Caco-2 (cell line): ENCODE results near the gene APIP. TPM values are rescaled to one million over a fixed set of nuclear protein-coding genes. Genes with fewer than 3 reads are reported as not detected.
A peak's percentile ranks its signal among the peaks of the same experiment; 100 is the strongest.

ENCODE experiments used
- BruUV-seq: library from RNA; stranded (reverse); fragments of 400-500 nt; replicated peaks from 2 replicates; lab custom pipeline; 2021; lab: Mats Ljungman, UMichigan
- CTCF ChIA-PET: fragments of 300-600 bp; sonication (Branson Sonifier 250); formaldehyde crosslinking; loops from one replicate; lab custom pipeline; 2022; ENCODE audit warnings: antibody characterized with exemption; lab: Charles Lee
- POLR2A ChIA-PET: fragments of 300-600 bp; sonication (Branson Sonifier 250); formaldehyde crosslinking; loops from one replicate; lab custom pipeline; 2022; ENCODE audit warnings: antibody characterized with exemption; lab: Charles Lee
- DNase-seq, 2 experiments: peaks; one replicate each; pipeline versions ENCODE4 v3.0.0 to v3.0.0-alpha.2; 2020 to 2022
- H3K27me3 ChIP-seq: replicated peaks from 2 replicates; pipeline ENCODE4 v1.6.0; 2011; ENCODE audit warnings: low read length; ENCODE audit not compliant: control insufficient read depth, insufficient read depth
- H3K36me3 ChIP-seq: 2 replicates; pipeline ENCODE4 v1.5.1; 2011; ENCODE audit warnings: low read length; ENCODE audit not compliant: control insufficient read depth, insufficient read depth
- H3K4me1 ChIP-seq: fragments of 250-450 bp; sonication (Bioruptor Pico); 2 replicates; pipeline ENCODE4 v1.5.1; 2020; ENCODE audit warnings: mild to moderate bottlenecking
- H3K4me3 ChIP-seq: 2 replicates; pipeline ENCODE4 v1.5.1; 2011; ENCODE audit warnings: low read depth, mild to moderate bottlenecking, control low read depth, low read length
- H3K9me3 ChIP-seq: fragments of 250-450 bp; sonication (Bioruptor Pico); 2 replicates; pipeline ENCODE4 v1.5.1; 2020; ENCODE audit warnings: mild to moderate bottlenecking, moderate library complexity
- H3K27ac Mint-ChIP-seq: one replicate; pipeline ENCODE4 v1.8.0; 2022; ENCODE audit warnings: mixed read lengths; ENCODE audit not compliant: unreplicated experiment
- H3K27me3 Mint-ChIP-seq: one replicate; pipeline ENCODE4 v1.8.0; 2022; ENCODE audit warnings: mixed read lengths; ENCODE audit not compliant: insufficient read depth, unreplicated experiment
- H3K36me3 Mint-ChIP-seq: one replicate; pipeline ENCODE4 v1.8.0; 2022; ENCODE audit warnings: mild to moderate bottlenecking, mixed read lengths; ENCODE audit not compliant: insufficient read depth, unreplicated experiment
- H3K4me1 Mint-ChIP-seq: one replicate; pipeline ENCODE4 v1.8.0; 2022; ENCODE audit warnings: low read depth, mixed read lengths; ENCODE audit not compliant: unreplicated experiment
- H3K4me3 Mint-ChIP-seq: one replicate; pipeline ENCODE4 v1.8.0; 2022; ENCODE audit warnings: mild to moderate bottlenecking, moderate library complexity, mixed read lengths; ENCODE audit not compliant: unreplicated experiment
- H3K9me3 Mint-ChIP-seq: one replicate; pipeline ENCODE4 v1.8.0; 2022; ENCODE audit warnings: mixed read lengths; ENCODE audit not compliant: unreplicated experiment
- intact Hi-C: fragments of 100-400 bp; cut with micrococcal nuclease; formaldehyde crosslinking; loops from one replicate; pipeline ENCODE4 v1.10.0; 2022; ENCODE audit not compliant: unreplicated experiment
- total RNA-seq: library from RNA; stranded (reverse); gene quantifications from 2 replicates; pipeline ENCODE4 v1.2.3, GENCODE V29; 2022
- TF ChIP-seq, protein P1 (sequence below), 2 experiments: fragments of 200-600 bp in 1 of 2; IDR thresholded peaks; 1 replicate in 1 of 2; 2 replicates in 1 of 2; pipeline versions ENCODE4 v1.5.1 to v1.8.0; 2011 to 2022; ENCODE audit warnings: antibody characterized with exemption in 1 of 2, control low read depth in 1 of 2, inconsistent platforms in 1 of 2, low read depth in 1 of 2, low read length in 1 of 2, mild to moderate bottlenecking in 1 of 2, moderate library complexity in 1 of 2; ENCODE audit not compliant: insufficient read depth in 1 of 2, severe bottlenecking in 1 of 2, unreplicated experiment in 1 of 2

APIP gene
- total RNA-seq, 1 experiment from 2014 or later: 19.8 TPM

DNA sequence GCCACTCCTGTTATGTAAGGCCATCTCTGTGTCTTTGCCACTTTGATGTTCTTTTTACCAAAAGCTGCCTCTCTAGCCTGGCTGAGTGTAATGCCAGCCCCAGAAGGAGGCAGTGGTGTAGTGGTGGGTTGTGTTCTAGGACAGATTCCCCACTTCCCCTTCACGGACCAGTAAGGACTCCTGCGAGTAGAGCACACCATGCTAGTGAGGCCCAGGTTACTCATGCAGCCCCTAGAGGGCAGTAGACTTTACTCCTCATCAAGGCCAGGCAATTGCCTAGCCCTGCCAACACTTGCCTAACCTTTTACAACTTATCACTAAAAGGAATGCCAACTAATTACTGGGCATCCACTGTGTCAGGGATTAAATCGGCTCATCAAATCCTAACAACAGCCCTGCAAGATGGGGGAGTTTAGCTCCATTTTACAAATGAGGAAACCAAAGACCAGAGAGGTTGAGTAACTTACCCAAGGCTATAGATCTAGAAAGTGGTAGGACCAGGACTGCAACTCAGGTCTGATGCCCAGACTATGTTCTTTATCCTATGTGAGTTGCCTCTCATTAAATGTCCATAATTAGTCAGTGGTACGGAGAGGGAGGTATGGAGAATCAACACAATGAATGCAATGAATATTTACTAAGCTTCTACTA lies 75.3 kb downstream of the APIP start:
- no TSS peak for BruUV-seq
- ChIA-PET CTCF (no interaction called here), POLR2A (no interaction called here)
- H3K4me1 Mint-ChIP-seq: no peaks in the 10 kb centered on the region
- H3K36me3 Mint-ChIP-seq: no peaks in the 10 kb centered on the region
- Histone ChIP-seq H3K4me3 (no peak overlapping the region), H3K9me3 (no peaks in the 10 kb centered on the region), H3K36me3 (no peaks in the 10 kb centered on the region), H3K4me1 (no peaks in the 10 kb centered on the region), H3K27me3 (no peaks in the 10 kb centered on the region)
- no peaks in the 10 kb centered on the region for H3K27me3 Mint-ChIP-seq
- TF ChIP-seq, protein P1, sequence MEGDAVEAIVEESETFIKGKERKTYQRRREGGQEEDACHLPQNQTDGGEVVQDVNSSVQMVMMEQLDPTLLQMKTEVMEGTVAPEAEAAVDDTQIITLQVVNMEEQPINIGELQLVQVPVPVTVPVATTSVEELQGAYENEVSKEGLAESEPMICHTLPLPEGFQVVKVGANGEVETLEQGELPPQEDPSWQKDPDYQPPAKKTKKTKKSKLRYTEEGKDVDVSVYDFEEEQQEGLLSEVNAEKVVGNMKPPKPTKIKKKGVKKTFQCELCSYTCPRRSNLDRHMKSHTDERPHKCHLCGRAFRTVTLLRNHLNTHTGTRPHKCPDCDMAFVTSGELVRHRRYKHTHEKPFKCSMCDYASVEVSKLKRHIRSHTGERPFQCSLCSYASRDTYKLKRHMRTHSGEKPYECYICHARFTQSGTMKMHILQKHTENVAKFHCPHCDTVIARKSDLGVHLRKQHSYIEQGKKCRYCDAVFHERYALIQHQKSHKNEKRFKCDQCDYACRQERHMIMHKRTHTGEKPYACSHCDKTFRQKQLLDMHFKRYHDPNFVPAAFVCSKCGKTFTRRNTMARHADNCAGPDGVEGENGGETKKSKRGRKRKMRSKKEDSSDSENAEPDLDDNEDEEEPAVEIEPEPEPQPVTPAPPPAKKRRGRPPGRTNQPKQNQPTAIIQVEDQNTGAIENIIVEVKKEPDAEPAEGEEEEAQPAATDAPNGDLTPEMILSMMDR (IDR thresholded peaks at IDR 0.05; ENCODE audit: insufficient read depth in 1 of 2, low read depth in 1 of 2, low read length in 1 of 2, severe bottlenecking in 1 of 2, unreplicated experiment in 1 of 2): peak; percentile 23 to 29
- intact Hi-C loops: loop anchor here (5.0 kb wide), 1 partner anchor 51 kb away; no protein-coding TSS in a partner anchor
- no peaks in the 10 kb centered on the region for H3K9me3 Mint-ChIP-seq
- peak in 1 of 2 experiments; percentile 33 for DNase-seq
- H3K4me3 Mint-ChIP-seq: no peak overlapping the region
- no peak overlapping the region for H3K27ac Mint-ChIP-seq

DNA sequence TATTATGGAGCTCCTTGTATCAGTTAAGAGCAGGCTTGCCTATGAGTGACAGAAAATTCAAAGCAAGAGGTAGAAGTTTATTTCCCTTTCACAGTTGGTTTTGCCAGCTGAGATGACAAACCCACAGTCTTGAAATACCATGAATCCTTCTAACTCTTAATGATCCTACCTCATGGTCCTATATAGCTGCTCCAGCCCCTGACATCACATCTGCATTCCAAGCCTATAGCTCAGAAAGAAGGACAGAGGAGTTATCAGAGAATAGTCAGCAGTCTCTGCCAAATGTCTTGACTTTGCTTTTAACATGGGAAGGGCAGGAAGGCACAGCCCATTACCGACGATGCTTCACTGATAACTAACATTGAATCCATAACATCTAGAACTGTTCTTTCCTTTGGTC lies 76.2 kb downstream of the APIP start:
- Mint-ChIP-seq H3K4me1 (no peaks in the 10 kb centered on the region), H3K9me3 (no peaks in the 10 kb centered on the region), H3K27me3 (no peaks in the 10 kb centered on the region), H3K27ac (no peak overlapping the region), H3K36me3 (no peaks in the 10 kb centered on the region), H3K4me3 (no peak overlapping the region)
- Histone ChIP-seq H3K27me3 (no peaks in the 10 kb centered on the region), H3K36me3 (no peaks in the 10 kb centered on the region), H3K9me3 (no peaks in the 10 kb centered on the region), H3K4me1 (no peaks in the 10 kb centered on the region), H3K4me3 (no peak overlapping the region)
- TF ChIP-seq, protein P1 (IDR thresholded peaks at IDR 0.05; ENCODE audit: insufficient read depth in 1 of 2, low read depth in 1 of 2, low read length in 1 of 2, severe bottlenecking in 1 of 2, unreplicated experiment in 1 of 2): no peak
- DNase-seq: no peak
- intact Hi-C loops: loop anchor here (5.0 kb wide), 1 partner anchor 52 kb away; no protein-coding TSS in a partner anchor
- ChIA-PET CTCF (no interaction called here), POLR2A (no interaction called here)
- no TSS peak for BruUV-seq

DNA sequence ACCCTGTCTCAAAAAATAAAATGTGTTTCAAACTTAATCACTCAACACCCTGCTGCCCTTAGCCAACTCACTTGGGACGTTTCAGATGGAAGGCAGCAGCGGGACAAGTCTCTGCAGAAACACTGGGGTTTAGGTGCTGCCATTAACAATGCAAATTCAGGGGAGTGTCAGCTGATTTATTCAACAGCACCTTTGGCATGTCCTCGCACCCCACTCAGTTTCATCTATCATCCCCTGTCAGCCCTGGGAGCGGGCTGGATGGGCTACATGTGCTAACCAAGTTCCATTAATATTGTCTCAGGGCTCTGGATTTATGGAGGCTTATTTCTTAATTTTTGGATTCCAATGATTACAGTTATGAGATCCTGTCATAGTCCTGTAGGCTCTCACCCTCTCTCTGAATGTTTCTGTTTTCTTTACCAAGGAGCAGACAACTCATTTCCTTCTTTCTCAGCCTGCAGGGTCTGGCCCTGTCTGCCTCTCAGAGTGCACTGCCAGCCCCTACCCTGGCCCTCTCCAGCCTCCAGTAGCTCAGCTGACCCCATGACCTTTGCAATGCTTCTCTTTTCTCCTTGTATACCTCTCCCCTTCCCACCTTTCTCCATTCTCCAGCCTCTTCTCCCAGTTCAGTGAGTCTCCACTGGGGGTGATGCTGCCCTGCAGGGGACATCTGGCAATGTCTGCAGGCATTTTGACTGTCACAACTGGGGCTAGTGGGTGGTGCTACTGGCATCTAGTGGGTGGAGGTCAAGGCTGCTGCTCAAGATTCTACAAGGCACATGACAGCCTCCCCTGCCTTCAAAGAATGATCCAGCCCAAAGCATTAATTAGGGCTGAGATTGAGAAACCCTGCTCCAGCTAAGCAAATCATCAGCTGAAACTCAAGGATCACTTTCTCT lies 79.0 kb downstream of the APIP start:
- Mint-ChIP-seq H3K36me3 (no peaks in the 10 kb centered on the region), H3K4me3 (no peak overlapping the region), H3K9me3 (no peaks in the 10 kb centered on the region), H3K27ac (no peak overlapping the region), H3K27me3 (no peaks in the 10 kb centered on the region), H3K4me1 (no peaks in the 10 kb centered on the region)
- Histone ChIP-seq H3K4me3 (no peak overlapping the region), H3K36me3 (no peaks in the 10 kb centered on the region), H3K9me3 (no peaks in the 10 kb centered on the region), H3K4me1 (no peaks in the 10 kb centered on the region), H3K27me3 (no peaks in the 10 kb centered on the region)
- BruUV-seq: no TSS peak
- peak; percentile 49 to 51 for DNase-seq
- ChIA-PET CTCF (interaction anchor here (1.1 kb wide), 1 partner anchor 251 kb away, joined by 3 read pairs; no protein-coding TSS in a partner anchor), POLR2A (no interaction called here)
- TF ChIP-seq, protein P1 (IDR thresholded peaks at IDR 0.05; ENCODE audit: insufficient read depth in 1 of 2, low read depth in 1 of 2, low read length in 1 of 2, severe bottlenecking in 1 of 2, unreplicated experiment in 1 of 2): peak; percentile 28 to 58
- intact Hi-C loops: loop anchor here (1.0 kb wide), 1 partner anchor 251 kb away; no protein-coding TSS in a partner anchor
